DMS 273 (cell line): Measurements from ENCODE around the gene IL21R.
"Not testable (repeated sequence)": the region's sequence is repeated elsewhere in the genome, so short reads cannot be mapped to it uniquely, and the experiment has no call there.

Source experiments
- DNase-seq: peaks from one replicate; lab custom pipeline; 2025; ENCODE audit not compliant: unreplicated experiment; lab: John Stamatoyannopoulos, UW

IL21R gene

DNA sequence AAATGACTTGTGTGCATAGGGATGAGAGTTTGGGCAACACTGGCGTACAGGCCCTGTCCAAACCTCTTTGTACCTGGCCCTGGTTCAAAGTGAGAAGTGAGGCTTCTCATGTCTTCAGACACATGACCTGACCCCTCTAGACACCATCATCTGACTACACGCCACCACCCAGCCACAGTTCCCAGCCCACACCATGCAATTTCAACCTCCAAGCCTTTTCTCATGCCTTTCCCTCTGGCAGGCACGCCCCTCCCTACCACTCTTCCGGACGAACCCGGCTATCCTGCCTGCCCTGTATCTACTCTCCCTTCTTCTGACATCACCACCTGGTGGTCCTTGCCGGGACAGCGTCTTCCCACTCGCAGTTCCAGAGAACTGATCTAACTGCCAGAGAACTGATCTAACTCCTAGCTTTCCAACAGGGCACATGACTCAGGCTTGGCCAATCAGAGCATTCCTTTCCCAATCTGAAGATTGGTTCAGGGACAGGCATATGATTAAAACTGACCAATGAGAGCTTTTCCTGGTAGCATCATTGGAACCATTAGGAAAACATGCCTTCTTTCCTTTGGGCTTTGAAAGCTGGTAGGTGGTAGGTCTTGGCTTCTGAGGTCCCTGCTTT, 27.1 kb upstream of the IL21R start:
- peak; percentile 95 for DNase-seq

DNA sequence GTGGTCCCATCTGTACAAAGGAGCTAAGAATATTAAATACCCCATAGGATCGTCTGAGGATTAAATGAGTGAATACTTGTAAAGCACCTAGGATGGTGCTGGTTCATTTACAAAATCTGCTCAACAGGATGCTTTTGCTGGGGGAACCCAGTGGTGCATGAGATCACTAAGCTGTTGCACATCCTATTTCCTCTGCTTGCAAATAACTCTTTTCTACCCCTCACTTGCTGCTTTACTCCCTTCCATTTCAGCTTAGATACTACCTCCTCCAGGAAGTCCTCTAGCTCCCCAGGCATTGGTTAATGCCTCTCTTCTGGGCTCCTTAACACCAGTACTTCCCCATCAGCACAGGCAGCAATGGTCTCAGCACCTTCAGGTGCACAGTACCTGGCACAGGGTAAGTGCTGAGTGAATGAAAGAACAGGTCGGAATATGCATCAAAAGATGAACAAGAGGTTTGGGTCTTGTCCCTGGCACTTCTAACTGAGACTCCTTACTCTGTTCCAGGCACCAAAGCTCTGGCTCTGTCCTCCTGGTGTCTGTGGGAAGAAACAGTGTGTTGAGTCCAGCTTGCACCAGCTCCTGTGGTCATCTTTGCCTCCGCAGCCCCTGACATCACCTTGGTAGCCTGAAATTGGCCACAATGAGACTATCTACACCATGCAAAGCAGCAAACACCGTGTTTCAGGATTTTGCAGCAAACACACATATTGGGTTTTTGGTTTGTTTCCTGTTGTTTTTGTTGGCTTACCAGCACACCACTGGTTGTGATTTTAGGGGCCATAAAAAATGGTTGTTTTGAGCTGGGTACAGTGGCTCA, 24.1 kb upstream of the IL21R start:
- no peak for DNase-seq

DNA sequence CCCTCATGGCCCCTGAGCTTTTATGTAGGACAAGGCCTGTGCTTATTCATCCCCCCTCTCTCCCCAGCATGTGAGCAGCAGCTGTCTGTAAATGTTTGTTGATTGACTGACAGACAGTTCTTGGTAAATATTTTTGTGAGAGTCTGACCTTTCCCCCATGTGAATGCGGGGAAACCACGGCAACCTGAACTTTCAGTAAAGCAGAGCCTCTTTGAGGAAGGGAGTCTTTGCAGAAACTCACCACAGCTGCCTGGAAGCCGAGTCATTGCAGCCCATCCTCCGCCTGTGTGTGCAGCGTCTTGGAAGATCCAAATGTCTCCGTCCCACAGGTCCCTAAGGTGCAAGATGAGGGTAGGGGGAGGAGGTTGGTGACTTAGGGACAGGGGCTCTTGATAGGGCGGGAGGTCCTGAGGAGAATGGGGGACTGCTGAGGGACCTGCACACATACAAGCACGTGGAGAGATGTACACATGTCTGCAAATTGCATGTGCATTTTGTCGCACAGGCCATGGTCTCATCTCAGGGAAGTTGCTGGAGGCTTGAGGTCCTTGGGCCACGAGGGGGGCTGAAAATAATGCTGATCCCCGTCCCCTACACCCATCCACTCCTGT, 23.0 kb upstream of the IL21R start:
- DNase-seq = no peak

DNA sequence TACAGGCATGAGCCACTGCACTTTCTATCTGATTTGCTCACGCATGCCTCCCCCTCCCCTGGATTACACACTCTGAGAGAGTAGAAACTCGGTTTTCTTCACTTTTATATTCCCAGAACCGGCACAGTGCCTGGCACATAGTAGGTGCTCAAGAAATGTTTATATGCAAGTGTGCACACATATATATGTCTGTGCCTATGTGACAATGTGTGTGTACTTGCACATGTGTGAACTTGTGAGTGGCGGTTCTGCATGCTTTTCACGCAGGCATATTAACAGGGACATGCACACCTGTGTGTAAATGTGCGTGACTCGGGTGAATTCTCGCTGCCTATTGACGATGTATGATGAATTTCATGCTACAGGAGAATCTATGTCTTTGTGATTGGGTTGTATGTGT, 22.1 kb upstream of the IL21R start:
- DNase-seq = no peak

DNA sequence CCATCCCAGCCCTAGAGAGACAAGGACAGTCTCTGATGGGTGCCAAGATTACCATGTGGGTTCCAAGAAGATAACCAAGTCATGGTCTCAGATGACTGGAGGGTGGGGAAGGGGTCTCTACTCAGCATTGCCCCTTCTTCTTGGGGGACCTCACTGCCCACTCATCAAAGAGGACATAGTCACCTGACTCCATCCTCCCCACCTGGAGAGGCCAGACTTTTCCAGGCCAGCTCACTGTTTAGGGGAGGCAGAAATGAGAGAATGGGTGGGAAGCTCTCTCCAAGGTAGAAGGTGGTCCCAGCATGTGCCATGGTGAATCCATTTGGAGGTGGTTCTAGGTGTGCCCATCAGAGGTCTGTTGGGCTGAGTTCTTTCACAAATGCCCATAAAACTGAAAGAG, 20.7 kb upstream of the IL21R start:
- no peak for DNase-seq

DNA sequence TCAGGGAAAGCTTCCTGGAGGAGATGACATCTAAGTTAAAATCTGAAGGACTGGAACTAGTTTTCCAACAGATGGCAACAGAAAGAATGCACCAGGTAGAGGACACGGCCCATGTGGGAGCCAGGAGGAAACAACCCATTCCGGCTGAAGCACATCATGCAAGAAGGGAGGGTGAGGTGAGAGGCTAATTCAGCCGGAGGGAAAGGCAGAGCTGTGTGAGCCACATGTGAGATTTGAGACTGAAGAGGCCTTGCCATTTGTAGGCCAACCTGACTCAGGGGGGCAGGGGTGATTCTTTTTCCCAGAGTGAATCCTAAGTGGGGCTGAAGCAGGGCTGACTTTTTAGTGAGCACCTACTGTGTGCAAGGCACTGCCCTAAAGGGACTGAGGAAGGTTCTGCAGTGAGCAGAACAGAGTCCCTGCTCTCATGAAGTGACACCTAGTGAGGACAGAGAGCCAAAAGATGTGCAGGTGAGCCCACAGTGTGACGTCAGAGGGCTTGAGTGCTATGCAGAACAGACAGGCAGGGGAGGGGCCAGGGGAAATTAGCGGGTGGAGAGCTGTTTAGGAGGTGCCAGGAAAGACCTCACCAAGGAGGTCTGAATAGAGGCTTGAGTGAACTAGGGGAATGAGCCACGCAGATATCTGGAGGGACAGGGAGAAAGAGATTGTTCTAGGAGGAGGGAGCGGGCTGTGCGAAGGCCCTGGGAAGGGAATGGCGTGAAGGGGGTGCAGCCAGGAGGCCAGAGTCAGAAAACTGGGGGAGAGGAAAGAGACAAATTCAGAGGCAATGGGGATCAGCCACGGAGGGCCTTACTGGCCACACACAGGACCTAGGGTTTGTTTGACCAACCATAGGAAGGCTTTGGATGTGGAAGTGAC, 19.8 kb upstream of the IL21R start:
- no peak for DNase-seq

DNA sequence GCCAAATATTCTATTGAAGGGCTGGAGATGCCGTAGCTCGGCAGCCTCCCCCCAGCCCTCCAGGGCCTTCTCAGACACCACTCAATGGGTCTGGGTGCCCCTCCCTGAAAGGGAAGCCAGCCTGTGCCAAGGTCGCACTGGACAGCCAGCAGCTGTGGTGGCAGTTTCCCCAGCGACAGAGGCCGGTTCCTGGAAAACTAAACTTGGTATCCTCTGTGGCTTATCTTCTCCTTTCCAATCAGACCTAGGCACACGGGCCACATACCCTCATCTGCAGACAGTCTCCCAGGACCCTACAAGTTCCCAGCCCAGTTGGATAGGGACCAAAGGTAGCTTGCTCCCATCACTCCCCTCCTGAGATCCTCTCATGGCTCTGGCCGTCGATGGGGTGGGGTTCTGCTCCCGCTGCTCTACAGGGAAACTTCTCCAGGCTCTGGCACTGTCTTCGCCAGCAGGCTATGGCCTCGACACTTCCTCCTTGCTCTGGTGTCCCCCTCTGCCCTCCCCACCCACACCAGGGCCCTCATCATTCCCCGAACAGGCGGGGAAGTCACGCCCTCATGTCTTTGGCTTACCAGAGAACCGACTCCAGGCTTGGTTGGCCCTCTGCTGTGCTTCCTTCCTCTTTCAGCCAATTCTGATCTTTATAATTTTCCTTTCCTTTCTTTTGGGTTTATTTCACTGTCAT, 18.3 kb upstream of the IL21R start:
- DNase-seq = no peak

DNA sequence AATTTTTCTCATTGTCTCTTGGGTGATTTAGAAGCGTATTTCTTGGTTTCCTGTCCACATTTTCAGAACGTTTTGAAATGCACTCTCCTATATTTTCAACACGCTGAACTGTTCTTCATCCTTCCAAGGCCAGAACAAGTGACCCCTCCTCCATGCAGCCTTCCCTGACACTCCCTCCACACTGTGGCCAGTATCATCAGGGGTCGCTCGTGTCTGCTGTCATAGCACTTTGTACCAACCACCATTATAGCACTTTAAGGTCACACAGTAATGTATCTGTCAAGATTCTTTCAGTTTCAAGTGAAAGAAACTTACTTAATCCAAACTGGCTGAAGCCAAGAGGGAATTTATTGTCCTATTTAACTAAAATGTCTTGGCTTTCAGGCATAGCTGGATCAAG, 17.5 kb upstream of the IL21R start:
- no peak for DNase-seq

DNA sequence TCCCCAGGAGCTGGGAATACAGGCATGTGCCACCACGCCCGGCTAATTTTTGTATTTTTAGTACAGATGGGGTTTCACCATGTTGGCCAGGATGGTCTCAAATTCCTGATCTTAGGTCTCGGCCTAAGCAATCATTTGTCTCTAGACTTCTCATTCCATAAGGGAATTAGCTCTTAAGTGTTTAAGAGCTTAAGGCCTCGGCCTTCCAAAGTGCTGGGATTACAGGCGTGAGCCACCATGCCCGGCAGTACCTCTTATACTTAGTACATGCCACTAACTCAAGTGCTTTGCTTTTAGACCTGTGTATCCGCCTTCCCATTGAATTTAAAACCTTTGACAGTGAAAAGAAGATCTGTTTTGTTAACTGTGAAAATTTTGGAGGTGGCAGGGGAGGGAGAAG, 16.6 kb upstream of the IL21R start:
- no peak for DNase-seq

DNA sequence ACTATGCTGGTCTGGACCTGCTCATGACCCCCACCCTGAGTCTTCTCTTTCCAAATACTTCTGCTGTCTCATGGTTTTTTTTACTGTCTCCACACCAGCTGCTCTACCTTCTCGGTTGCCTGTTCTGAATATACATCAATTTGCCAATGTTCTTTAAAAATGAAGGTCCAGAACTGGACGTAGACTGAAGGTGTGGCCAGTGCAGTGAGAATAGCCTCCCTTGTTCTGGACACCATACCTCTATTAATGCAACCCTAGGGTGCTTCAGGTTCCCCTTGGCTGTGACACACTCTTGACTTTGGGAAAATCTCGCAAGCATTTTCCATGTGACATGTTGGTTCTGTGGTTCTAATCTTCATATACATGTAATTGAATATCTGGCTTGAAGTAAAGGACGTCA, 15.3 kb upstream of the IL21R start:
- no peak for DNase-seq

DNA sequence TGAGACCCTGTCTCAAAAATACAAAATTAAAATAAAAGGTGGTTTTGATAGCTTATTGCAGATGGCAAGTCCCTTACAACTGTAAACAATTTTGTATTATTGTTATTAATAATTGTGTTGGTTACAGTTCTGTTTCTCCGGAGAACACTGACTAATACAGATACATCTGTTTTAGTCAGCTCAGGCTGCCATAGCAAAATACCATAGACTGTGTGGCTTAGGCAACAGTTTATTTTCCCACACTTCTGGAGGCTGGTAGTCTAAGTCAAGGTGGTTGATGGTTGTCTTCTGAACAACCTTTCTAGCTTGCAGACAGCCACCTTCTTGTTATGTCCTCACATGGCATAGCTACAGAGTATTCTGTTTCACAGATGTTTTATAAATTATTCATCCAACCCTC, 14.2 kb upstream of the IL21R start:
- no peak for DNase-seq

DNA sequence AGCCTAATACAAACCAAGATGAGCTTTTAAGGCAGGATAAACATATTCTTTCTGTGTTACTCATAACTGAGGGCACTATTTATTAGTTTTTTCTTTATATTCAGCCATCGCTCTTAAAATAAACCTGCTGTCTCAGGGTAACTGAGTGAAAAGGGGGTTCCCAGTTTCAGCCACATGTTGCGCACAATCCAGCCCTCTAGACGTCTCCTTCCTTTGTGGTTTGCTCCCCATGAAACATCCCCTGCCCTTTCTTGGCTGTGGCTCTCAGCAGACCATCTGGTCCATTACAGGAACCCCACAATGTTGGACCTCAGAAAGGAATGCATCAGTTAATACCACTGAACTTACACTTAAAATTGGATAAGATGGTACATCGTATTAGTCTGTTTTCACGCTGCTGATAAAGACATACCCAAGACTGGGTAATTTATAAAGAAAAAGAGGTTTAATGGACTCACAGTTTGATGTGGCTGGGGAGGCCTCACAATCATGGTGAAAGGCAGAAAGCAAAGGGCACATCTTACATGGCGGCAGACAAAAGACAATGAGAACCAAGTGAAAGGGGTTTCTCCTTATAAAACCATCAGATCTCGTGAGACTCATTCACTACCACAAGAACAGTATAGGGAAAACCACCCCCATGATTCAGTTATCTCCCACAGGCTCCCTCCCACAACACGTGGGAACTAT, 12.6 kb upstream of the IL21R start:
- DNase-seq = no peak

DNA sequence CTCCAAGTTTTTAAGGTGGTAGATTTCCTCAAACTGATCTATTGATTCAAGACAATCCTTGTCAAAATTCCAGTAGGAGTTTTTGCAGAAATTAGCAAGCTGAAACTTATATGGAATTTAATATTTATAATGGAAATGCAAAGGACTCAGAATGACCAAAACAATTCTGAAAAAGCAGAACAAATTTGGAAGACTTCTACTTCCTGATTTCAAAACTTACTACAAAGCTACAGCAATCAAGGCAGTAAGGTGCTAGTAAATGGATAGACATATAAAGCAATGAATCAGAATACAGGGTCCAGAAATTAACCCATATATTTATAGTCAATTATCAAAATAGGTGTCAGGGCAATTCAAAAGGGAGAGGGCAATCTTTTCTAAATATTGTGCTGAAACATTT, 11.8 kb upstream of the IL21R start:
- DNase-seq = no peak

DNA sequence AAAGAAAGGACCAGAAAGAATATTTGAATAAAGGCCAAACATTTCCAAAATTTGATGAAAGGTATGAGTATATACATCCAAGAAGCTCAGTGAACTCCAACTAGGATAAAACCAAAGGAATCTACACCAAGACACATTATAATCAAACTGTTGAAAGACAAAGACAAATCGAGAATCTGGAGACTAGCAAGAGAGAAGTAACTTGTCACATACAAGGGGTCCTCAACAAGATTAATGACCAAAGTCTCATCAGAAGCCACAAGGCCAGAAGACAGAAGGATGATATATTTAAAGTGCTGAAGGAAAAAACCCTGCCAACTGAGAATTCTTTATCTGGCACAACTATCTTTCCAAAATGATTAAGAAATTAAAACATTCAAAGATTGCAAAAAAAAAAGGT, 9.3 kb upstream of the IL21R start:
- no peak for DNase-seq

DNA sequence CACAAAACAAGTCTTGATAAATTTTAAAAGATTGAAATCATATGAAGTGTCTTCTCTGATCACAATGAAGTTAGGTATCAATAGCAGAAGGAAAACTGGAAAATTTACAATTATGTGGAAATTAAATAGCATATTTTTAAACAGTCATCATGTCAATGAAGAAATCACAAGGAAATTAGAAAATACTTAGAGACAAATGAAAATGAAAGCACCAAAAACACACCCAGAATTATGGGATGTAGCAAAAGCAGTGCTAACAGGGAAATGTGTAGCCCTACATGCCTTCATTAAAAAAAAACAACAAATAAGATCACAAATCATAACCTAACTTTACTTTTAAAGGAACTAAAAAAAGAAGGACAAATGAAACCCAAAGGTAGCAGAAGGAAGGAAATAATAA, 7.5 kb upstream of the IL21R start:
- DNase-seq = no peak

DNA sequence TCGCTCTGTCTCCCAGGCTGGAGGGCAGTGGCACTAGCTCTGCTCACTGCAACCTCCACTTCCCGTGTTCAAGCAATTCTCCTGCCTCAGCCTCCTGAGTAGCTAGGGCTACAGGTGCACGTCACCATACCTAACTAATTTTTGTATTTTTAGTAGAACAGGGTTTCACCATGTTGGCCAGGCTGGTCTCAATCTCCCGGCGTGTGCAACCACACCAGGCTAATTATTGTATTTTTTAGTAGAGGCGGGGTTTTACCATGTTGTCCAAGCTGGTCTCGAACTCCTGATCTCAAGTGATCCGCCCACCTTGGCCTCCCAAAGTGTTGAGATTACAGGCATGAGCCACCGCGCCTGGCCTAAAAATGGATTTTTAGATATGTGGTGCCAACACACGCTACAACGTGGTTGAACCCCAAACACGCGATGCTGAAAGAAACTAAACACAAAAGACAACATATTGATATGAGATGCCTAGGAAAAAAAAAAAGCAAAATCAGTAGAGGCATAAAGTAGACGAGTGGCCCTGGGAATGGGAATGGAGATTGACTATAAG, 3.6 kb upstream of the IL21R start:
- DNase-seq = not testable (repeated sequence)

DNA sequence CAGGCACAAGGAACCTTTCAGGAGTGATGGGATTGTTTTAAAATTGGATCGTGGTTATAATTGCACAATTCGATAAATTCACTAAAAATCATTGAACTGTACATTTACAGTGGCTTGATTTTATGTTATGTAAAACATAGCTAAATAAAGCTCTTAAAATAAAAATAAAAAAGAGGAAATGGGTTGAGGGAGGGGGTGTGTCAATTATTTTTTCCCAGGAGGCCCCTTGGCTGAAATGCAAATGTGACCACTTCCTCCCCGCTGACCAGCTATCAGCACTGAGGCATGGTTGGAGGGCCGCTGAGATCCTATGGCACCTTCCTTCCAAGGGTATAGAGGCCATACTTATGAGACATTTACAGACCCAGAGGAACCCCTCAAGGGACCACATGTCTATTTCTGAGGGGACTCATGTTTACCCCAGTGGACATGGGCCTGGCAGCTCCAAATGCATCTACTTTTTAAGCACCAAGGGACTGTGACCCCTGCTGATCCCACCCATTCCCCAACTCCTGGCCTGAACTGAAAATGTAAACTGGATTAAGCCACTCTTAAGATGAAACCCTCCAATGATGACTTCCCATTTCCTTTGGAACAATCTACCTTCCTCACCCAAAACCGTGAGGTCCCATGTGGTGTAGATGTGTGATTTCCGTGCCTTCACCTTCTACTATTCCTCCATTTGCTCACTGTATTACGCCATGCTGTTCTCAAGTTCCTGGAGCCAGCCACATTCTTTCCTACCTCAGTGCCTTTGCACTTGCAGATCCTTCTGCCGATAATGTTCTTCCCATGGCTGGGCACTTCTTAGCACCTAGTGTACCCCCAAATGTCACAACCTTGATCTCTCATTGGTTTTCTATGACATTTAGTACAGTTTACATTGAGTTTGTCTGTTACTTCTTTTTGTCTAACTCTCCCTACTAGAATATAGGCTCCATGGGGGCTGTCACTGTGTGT, 2.8 kb upstream of the IL21R start:
- DNase-seq = no peak

DNA sequence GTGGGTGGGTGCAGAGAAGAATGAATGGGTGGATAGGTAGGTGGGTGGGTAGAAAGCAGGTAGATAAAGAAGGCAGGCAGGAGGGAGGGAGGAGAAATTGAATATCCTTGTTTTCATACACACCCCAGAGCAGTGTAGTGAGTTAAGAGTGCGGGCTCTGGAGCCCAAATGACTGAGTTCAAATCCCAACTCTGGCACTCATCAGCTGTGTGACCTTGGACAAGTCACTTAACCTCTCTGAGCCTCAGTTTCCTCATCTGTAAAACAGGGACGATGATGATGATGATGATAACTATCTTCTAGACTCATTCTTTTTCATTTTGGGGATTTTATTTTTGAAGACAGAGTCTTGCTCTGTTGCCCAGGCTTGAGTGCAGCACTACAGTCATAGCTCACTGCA, 2.0 kb upstream of the IL21R start:
- no peak for DNase-seq
